Muscle layer of duodenum (tissue), 2 donors: Measurements from ENCODE around the gene HS3ST6.

ENCODE experiments used
- H3K27ac ChIP-seq: one replicate; pipeline ENCODE4 v1.7.0; 2013; ENCODE audit warnings: mild to moderate bottlenecking, low read length
- H3K27me3 ChIP-seq: one replicate; pipeline ENCODE4 v1.7.0; 2013; ENCODE audit warnings: low read depth, mild to moderate bottlenecking, control low read depth, low read length
- H3K36me3 ChIP-seq, 2 donors: one replicate each; pipeline ENCODE4 v1.7.0; 2013; ENCODE audit warnings: low read length in 2 of 2, control low read depth in 1 of 2, mild to moderate bottlenecking in 1 of 2; ENCODE audit not compliant: insufficient read depth in 2 of 2, control insufficient read depth in 1 of 2
- H3K4me1 ChIP-seq, 2 donors: one replicate each; pipeline ENCODE4 v1.7.0; 2013; ENCODE audit warnings: low read length in 2 of 2, mild to moderate bottlenecking in 2 of 2, control low read depth in 1 of 2, moderate library complexity in 1 of 2; ENCODE audit not compliant: insufficient read depth in 2 of 2, control insufficient read depth in 1 of 2
- H3K4me3 ChIP-seq, 2 donors: one replicate each; pipeline ENCODE4 v1.7.0; 2013; ENCODE audit warnings: low read length in 2 of 2, low read depth in 1 of 2, mild to moderate bottlenecking in 1 of 2
- H3K9me3 ChIP-seq, 2 donors: one replicate each; pipeline ENCODE4 v1.7.0; 2013; ENCODE audit warnings: low read length in 2 of 2, control low read depth in 1 of 2, mild to moderate bottlenecking in 1 of 2; ENCODE audit not compliant: control insufficient read depth in 1 of 2
- donor health status: healthy.

The HS3ST6 gene

DNA sequence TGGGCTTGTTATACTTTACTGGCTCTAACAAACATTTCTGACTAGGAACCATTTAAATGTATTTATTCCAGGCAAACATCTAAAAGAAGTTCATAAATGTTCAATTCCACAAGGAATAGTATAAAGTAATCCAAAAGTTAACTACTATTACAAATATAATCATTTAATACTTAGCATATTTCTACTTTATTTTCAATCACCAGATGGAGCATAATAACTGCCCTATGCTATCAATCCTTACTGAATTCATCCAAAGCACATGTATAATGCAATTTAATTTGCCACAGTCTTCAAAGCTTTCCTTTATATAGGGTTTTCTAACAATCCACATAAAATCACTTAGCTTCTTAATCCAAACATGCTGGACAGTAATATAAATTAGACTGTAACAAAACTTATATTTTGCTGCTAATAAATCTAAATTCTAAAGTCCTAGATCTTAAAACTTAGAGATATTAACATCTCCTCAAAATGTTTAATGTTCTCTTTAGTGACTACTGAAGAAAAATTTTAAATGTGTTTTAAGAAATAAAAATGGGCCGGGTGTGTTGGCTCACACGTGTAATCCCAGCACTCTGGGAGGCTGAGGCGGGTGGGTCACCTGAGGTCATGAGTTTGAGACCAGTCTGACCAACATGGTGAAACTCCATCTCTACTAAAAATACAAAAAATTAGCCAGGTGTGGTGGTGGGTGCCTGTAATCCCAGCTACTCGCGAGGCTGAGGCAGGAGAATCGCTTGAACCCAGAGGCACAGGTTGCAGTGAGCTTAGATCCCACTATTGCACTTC is 52.1 kb downstream of the HS3ST6 start:
- Histone ChIP-seq H3K4me3 (no peak overlapping the region), H3K4me1 (no peaks in the 10 kb centered on the region), H3K27me3 (no peaks in the 10 kb centered on the region), H3K27ac (no peak overlapping the region), H3K36me3 (no peaks in the 10 kb centered on the region), H3K9me3 (no peaks in the 10 kb centered on the region)

DNA sequence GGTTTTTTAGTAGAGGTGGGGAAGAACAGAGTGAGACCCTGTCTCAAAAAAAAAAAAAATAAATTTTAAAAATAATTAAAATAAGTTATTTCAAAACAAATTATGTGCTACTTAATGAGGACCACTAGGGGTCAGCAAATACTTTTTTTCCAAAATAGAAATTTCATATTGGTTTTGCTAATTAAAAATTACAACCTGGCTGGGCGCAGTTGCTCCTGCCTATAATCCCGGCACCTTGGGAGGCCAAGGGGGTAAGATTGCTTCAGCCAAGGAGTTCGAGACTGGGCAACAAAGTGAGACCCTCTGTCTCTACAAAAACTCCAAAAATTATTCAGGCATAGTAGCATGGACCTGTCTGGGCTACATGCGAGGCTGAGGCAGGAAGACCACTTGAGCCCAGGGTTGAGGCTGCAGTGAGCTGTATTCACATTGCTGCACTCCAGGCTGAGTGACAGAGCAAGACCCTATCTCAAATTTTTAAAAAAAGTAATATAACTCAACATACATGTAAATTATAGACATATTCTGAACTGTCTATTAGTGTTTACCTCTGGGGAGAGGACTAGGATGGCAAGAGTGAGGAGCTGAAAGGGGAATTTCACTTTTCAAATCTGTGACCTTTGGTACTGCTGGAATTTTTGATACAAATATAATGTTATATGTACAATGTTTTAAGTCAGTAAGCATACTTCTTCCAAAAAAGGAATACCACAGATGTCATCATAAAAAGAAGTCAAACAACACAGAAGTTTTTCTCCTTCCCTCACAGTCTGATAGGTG is 54.3 kb downstream of the HS3ST6 start:
- H3K4me3 ChIP-seq, result no peak overlapping the region

DNA sequence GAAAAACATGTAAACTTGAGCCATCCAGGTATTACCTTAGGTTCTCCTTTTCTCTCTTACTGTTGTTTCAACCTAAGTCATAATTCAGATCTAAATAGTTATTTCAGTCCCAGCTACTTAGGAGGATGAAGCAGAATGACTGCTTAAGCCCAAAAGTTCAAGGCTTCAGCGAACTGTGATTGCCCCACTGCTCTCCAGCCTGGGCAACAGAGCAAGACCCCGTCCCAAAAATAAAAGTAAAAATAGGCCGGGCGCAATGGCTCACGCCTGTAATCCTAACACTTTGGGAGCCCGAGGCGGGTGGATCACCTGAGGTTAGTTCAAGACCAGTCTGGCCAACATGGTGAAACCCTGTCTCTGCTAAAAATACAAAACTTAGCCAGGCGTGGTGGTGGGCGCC is 55.8 kb downstream of the HS3ST6 start:
- H3K27me3 ChIP-seq, result peaks cover 16% of the 10 kb centered on the region
- no peak overlapping the region for H3K4me3 ChIP-seq
- H3K27ac ChIP-seq, result no peak overlapping the region
- H3K4me1 ChIP-seq, result no peaks in the 10 kb centered on the region
- H3K36me3 ChIP-seq, result no peaks in the 10 kb centered on the region
- no peaks in the 10 kb centered on the region for H3K9me3 ChIP-seq

More for the DNA sequence above, 54.3 kb downstream of the HS3ST6 start:
- Histone ChIP-seq H3K4me1 (no peaks in the 10 kb centered on the region), H3K27ac (no peak overlapping the region), H3K9me3 (no peaks in the 10 kb centered on the region), H3K36me3 (no peaks in the 10 kb centered on the region), H3K27me3 (peaks cover 6% of the 10 kb centered on the region)

DNA sequence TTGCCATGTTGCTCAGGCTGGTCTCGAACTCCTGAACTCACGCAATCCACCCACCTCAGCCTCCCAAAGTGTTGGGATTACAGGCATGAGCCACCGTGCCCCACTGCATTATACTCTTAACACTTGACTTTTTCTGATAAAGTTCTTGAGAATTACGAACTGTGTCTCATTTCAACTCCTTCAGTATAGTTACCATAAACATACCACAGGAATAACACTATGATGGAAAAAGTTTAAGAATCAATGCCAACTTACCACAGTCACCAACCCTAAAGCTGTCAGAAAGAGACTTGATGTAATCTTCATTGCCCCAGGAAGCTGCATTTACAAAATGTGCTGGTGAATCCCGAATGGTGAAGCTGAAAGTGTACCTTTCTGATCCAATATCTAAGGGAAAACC is 56.5 kb downstream of the HS3ST6 start:
- Histone ChIP-seq H3K9me3 (no peaks in the 10 kb centered on the region), H3K4me3 (no peak overlapping the region), H3K4me1 (no peaks in the 10 kb centered on the region), H3K36me3 (no peaks in the 10 kb centered on the region), H3K27ac (no peak overlapping the region), H3K27me3 (peaks cover 16% of the 10 kb centered on the region)
